ENCODE results near the gene KIF21A.

The KIF21A gene

GRCh38 chr12:39364196-39364595 is 78.7 kb downstream of the KIF21A start:
- no peak overlapping the region for H3K4me3 ChIP-seq (ENCODE audit: low read length)
- DNase-seq (ENCODE audit: low read depth) = no peak
- TF ChIP-seq CTCF (conservative IDR thresholded peaks at IDR 0.05; ENCODE audit: low read depth, low read length) = no peak

- DNase-seq (ENCODE audit: low read depth) = no peak
- H3K4me3 ChIP-seq (ENCODE audit: low read length) = no peak overlapping the region
- TF ChIP-seq CTCF (conservative IDR thresholded peaks at IDR 0.05; ENCODE audit: low read depth, low read length) = no peak
Measured at GRCh38 chr12:39359645-39360044, 83.3 kb downstream of the KIF21A start.

GRCh38 chr12:39357041-39357440 is 85.9 kb downstream of the KIF21A start:
- peak; percentile 98 for DNase-seq (ENCODE audit: low read depth)

GRCh38 chr12:39355841-39356240 is 87.1 kb downstream of the KIF21A start:
- DNase-seq (ENCODE audit: low read depth) = no peak
- no peak overlapping the region for H3K4me3 ChIP-seq (ENCODE audit: low read length)
- no peak for TF ChIP-seq CTCF (conservative IDR thresholded peaks at IDR 0.05; ENCODE audit: low read depth, low read length)

More at GRCh38 chr12:39357041-39357440, 85.9 kb downstream of the KIF21A start:
- TF ChIP-seq CTCF (conservative IDR thresholded peaks at IDR 0.05; ENCODE audit: low read depth, low read length) = no peak
- H3K4me3 ChIP-seq (ENCODE audit: low read length) = no peak overlapping the region

GRCh38 chr12:39354955-39355354 is 88.0 kb downstream of the KIF21A start:
- TF ChIP-seq CTCF (conservative IDR thresholded peaks at IDR 0.05; ENCODE audit: low read depth, low read length) = no peak
- DNase-seq (ENCODE audit: low read depth) = peak; percentile 22
- no peak overlapping the region for H3K4me3 ChIP-seq (ENCODE audit: low read length)

- DNase-seq (ENCODE audit: low read depth) = peak; percentile 39
- TF ChIP-seq CTCF (conservative IDR thresholded peaks at IDR 0.05; ENCODE audit: low read depth, low read length) = no peak
- H3K4me3 ChIP-seq (ENCODE audit: low read length) = no peak overlapping the region
Measured at GRCh38 chr12:39352471-39353017, 90.4 kb downstream of the KIF21A start.

GRCh38 chr12:39351153-39351552 is 91.8 kb downstream of the KIF21A start:
- no peak for TF ChIP-seq CTCF (conservative IDR thresholded peaks at IDR 0.05; ENCODE audit: low read depth, low read length)
- no peak for DNase-seq (ENCODE audit: low read depth)
- H3K4me3 ChIP-seq (ENCODE audit: low read length) = no peak overlapping the region

Measured in retinal pigment epithelial cell (primary cell).